LNCAP (cell line): ENCODE results near the gene HNF1B.

Source experiments
- TF ChIP-seq, protein P1 (sequence below): fragments of 450-650 bp; IDR thresholded peaks from 2 replicates; pipeline ENCODE4 v1.5.1; 2017; ENCODE audit warnings: mild to moderate bottlenecking

HNF1B gene

GRCh38 chr17:37740915-37741314 is 3.9 kb downstream of the HNF1B start:
- TF ChIP-seq, protein P1, sequence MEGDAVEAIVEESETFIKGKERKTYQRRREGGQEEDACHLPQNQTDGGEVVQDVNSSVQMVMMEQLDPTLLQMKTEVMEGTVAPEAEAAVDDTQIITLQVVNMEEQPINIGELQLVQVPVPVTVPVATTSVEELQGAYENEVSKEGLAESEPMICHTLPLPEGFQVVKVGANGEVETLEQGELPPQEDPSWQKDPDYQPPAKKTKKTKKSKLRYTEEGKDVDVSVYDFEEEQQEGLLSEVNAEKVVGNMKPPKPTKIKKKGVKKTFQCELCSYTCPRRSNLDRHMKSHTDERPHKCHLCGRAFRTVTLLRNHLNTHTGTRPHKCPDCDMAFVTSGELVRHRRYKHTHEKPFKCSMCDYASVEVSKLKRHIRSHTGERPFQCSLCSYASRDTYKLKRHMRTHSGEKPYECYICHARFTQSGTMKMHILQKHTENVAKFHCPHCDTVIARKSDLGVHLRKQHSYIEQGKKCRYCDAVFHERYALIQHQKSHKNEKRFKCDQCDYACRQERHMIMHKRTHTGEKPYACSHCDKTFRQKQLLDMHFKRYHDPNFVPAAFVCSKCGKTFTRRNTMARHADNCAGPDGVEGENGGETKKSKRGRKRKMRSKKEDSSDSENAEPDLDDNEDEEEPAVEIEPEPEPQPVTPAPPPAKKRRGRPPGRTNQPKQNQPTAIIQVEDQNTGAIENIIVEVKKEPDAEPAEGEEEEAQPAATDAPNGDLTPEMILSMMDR, result no peak

GRCh38 chr17:37737971-37738370 is 6.9 kb downstream of the HNF1B start:
- TF ChIP-seq, protein P1, result no peak

DNA sequence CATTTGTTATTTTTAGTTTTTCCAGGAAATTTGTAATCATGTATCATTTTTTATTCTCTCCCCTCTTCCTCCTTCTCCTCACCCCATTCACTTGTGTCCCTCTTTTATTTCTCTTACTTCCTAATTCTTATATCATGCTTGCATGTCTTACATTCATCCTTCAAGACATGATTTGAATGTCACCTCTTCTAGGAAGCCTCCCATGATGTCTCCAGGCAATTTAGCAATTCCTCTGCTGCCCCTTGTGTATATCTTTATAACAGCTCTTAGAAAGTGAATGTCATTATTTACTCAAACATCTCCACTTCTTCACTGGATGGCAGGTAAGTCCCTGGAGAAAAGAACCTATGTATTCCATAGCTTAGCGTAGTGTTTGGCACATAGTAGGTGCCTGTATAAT is 7.8 kb downstream of the HNF1B start:
- TF ChIP-seq, protein P1, result no peak

GRCh38 chr17:37736428-37736827 is 8.4 kb downstream of the HNF1B start:
- TF ChIP-seq, protein P1, result no peak

DNA sequence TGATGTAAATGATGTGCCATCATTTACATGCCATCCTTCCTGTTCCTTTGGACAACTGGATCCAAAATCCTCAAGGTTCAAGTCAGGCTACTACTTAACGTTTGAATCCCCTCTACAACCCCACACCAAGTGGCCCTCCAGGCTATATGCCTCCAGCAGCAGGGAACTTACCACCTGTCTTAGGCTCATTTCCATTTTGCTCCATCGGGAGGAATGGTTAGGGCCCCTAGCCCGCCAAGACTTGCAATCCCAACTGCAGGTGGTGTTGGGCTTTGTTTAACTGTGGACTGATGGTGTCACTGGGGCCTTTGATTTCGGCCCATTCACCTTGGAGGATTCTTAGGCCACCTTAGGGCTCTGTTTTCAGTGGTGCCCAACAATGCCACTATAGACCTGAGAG is 9.7 kb downstream of the HNF1B start:
- TF ChIP-seq, protein P1, result no peak

DNA sequence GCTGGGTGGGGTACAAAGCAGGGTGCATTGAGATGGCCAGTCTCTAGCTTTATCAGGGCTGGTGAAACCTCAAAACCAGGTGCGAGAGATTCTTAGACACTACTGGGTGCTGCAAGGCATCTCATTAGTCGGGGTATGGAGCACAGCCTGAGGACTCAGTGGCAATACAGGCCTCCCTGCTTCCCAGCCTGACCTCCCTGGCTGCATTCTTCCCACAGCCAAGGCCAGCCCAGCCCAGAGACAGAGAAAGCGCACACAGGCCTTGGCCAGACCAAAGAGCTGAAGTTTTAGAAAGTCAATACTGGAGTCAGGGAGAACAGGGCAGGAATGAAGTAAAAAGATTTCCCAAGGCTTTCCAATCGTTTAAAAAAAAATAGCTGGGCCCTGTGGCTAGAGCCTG is 12.5 kb downstream of the HNF1B start:
- TF ChIP-seq, protein P1, result no peak

- TF ChIP-seq, protein P1, result no peak
Observed at GRCh38 chr17:37731056-37731455, 13.8 kb downstream of the HNF1B start.

DNA sequence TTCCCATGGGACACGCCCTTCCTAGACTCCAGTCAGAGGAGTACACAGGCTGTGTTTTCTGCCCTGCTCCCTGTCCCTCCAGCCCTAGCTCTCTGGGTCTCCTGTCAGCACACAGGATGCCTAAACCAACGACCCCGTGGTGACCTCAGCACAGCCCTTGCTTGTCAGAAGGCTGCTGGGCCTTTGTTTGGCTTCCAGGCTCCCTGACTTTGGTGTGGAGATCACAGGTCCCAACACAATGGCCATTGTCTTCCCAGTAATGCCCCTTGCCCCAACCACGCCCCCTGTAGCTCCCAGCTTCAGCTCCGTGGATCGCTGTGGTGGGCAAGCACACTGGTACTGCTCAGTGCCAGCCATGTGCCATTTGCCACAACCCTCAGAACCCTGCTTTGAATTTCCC is 15.0 kb downstream of the HNF1B start:
- TF ChIP-seq, protein P1, result no peak
